NCI-H187 treated with DMSO at 0.1 percent for 48 hours (cell line): ENCODE measurements around the gene HSD17B3.
"Not testable (repeated sequence)": the region's sequence is repeated elsewhere in the genome, so short reads cannot be mapped to it uniquely, and the experiment has no call there.

Experiments
- DNase-seq: peaks from one replicate; lab custom pipeline; 2025; lab: John Stamatoyannopoulos, UW

Gene HSD17B3

DNA sequence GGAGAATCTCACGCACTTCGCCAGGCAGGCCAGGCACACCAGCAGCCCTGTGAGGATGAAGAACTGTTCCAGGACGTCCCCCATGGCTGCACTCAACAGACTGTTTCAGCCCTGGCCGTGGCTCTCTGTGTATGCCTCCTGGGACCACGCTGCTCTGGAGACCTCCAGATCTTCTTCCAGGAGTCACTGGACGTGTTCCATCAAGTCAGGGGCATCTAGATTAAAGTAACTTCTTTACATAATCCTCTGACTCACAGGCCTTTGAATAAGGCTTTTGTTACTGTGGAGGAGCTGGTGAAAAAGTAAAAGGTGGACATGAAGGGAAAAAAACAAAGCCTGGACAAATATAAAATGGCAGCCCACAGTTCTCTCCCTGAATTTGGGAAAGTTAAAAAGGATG lies at the start of gene HSD17B3:
Gene HSD17B3, minus strand, starts transcription at position 156 of the 400 bp plus-strand sequence. Its CDS starts 72 bp downstream, at position 84.
- no peak for DNase-seq

DNA sequence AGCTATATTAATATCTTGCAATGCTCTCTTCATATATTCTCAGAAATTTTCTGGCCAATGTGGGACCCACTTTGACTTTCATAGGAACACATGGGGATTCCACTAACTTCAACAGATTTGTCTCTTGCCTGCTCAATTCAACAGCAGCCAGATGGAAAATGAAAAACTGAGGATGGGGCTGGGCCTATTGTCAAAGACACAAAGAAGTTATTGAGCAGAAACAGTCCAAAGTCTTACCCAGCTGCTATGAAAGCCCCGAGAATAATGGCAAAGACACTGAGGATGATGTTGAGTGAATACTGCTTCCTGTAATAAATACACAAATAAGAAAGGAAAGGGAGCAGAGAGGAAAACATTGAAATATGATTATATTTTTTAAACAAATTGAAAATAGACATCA lies 48.9 kb upstream of the HSD17B3 start:
- DNase-seq = no peak

DNA sequence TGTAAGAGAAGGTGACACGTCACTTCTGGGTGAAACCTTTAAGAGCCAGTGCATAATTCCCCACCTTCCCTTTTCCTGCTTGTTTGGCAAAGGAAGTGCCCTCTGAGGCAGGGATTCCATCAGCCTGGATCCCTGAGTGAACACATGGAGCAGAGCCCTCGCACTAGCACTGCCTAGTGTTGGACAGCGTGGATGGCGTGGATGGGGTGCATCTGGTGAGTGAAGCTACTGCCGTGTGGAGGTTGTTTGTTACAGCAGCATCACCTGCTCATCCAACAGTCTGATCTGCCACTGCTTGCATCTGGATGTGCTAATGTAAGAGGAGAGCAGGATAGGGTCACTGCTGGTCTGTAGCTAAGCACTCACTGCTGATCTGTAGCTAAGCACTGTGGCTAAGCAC lies 46.3 kb upstream of the HSD17B3 start:
- no peak for DNase-seq

DNA sequence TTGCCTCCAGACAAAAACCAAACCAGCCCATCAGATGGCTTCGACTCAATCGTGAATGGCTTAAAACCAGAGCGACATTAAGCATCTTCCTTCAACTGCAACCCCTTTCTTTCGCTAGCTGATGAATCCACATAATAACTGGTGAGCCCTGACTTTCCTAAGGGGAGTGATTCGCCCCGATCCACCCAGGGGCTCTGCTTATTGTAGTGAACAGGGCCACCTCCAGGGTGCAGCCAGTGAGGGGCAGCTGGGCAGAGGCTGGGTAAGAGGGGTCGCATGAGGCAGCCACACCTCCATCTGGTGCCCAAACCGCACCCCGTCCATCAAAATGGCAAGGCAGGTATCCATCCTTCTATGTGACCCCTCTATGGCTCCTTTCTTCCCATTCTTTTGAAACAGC lies 43.6 kb upstream of the HSD17B3 start:
- no peak for DNase-seq

DNA sequence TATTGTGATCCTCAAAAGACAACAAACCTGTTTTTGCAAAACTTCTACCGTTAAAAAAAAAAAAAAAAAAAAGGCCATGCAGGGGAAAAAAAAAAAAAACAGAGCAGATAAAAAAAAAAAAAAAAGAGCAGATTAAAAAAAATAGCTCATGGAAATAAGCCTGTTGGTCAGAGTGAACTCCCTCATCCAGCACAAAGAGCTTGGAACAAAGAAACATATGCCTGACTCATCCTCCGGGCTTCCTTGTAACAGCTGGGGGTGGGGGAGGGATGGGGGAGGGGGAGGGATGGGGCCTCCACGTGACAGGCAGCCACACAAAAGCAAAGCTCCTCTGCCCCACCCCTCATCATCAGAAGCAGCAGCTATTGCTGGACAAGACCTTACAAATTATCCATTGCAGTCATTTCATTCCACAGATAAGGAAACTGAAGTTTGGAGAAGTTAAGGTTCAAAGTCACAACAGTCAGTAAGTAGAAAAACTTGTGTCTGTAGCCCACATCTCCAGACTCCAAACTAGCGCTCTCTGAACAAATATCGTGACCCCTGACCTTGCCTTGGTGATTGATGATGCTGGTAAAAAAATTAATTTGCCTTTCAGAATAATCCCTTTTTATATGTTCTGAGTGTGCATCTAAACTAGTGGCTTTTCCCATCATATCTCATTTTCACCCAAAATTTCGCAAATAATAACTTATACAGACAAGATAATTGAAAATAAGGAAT lies 42.6 kb upstream of the HSD17B3 start:
- no peak for DNase-seq

DNA sequence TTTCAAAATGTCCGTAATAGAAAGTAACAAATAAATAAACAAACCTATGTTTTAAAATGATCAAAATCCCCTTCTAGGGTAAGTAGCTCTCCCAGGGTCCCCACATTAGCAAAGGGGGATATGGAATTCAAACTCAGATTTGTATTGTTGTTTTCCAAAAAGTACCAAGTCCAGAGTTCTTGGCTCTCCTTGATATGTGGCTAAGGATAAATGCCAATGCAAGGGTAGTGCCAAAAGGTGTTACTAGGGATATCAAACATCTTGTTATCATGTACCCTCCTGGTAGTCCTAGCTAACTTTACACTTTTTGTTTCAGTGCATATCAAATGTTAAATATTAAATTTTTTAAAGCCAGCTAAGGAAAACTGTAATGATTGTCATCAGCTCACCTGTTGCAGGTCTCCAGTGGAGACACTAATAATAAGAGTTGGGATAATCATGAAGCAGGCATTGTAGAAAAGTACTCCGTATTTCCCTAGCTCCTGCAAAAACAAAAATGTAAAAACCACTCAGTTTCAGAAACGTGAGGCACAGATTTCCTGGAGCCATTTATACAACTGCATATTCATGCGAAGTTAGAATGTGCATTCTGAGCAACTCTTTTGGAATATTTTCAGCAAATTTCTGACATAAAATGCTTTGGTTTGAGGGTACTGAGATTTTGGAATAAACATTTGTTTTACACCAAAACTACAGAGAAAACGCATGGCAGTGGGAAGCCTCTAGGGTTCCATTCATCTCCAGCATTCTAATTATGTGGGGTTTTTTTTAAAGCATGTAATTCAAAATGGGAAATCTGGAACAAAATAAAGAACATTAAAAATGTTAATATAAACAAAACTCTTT lies 41.8 kb upstream of the HSD17B3 start:
- no peak for DNase-seq

DNA sequence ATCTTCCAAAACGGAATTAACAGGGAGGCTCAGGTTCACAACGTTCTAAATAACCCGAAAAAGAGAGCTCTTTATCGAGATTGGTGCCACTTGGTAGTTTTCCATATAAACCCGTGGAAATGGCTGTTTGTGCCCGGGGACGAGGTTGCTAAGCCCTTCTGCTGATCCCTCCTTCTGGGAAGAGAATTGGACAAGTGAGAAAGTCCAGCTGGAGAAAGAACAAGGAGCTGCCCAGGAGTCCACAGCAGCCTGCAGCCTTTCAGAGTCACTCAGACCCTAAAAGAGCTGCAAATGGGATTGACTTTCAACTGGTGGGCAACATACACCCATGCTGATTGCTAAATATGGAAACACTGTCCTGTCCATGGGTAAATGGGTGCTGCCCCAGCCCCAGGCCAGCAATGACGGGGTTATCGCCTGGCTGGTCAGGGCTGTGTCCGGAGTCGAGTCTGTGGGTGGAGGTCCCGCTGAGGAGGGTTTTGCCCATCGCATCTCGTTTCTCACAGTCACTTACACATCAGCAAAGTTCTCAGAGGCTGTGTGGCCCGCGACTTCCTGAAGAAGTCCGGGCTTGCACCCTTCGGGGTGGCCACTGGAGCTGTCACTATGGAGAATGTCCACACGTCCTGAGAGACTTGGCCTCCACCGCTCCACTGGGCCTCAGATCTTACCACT lies 40.7 kb upstream of the HSD17B3 start:
- DNase-seq = no peak

DNA sequence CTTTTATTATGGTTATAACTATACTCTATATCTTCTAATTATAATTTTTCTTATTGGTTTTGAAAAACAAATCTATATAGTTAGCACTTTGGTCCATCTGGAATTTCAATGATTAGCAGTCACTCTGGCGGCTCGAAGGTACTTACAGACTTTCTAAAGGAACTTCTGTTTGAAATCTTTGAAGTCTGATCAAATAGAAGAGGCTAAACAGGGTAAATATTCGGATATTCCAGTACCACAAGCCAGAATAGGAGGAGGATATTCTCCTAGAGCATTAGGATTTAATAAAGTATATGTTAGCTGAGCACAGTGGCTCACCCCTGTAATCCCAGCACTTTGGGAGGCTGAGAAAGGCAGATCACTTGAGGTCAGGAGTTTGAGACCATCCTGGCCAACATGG lies 38.7 kb upstream of the HSD17B3 start:
- no peak for DNase-seq

DNA sequence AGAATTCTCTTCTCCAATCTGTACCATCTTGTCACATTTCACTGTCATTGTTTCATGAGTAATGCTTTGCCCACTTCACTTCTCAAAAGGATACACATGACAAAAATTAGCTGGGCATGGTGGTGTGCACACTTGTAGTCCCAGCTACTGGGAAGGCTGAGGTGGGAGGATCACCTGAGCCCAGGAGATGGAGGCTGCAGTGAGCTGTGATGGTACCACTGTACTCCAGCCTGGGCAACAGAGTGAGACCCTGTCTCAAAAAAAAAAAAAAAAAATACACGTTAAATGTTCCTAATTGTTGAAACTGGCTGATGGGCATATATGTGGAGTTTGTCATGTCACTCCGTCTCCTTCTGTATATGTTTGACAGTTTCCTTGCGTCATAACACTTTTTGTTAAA lies 36.3 kb upstream of the HSD17B3 start:
- DNase-seq = no peak

DNA sequence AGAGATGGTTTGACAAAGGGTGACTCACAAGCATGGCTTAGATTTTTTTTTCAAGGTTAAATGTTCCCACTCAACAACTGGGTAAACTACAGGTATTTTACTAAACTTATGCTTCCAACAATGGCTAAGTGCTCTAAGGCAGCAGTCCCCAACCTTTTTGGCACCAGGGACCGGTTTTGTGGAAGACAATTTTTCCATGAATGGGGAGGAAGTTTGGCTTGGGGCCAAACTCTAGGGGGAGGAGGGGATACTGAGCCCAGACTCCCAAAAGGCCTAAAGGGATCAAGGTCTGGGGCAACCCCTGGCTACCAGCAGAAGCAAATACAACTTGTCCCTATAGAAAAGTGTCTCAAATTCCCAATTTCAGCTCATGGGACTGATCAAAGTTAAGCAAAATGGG lies 32.0 kb upstream of the HSD17B3 start:
- DNase-seq = no peak

DNA sequence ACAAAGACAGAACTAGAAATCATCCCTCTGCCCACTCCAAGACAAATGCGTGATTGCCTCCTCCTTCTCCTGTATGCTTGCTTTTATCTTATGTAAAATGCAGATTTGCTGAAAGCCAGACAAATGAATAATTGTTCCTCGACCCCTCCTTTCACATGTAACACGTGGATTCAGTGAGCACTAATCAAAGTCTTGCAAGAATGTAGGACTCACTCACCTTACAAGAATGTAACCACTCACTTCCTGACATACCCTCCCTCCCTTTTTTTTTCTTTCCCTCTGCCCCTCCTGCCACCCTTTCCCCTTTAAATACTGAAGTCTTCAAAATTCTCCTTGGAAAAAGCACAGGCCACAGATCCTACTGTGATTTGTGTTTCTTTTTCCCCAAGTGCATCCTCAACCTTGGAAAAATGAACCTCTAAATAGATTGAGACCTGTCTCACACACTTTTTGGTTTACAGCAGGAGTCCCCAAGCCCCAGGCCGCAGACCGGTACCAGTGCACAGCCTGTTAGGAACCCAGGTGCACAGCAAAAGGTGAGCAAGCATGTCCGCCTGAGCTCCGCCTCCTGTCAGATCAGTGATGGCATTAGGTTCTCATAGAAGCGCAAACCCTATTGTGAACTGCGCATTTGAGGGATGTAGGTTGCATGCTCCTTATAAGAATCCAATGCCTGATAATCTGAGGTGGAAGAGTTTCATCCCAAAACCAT lies 29.4 kb upstream of the HSD17B3 start:
- DNase-seq = no peak

DNA sequence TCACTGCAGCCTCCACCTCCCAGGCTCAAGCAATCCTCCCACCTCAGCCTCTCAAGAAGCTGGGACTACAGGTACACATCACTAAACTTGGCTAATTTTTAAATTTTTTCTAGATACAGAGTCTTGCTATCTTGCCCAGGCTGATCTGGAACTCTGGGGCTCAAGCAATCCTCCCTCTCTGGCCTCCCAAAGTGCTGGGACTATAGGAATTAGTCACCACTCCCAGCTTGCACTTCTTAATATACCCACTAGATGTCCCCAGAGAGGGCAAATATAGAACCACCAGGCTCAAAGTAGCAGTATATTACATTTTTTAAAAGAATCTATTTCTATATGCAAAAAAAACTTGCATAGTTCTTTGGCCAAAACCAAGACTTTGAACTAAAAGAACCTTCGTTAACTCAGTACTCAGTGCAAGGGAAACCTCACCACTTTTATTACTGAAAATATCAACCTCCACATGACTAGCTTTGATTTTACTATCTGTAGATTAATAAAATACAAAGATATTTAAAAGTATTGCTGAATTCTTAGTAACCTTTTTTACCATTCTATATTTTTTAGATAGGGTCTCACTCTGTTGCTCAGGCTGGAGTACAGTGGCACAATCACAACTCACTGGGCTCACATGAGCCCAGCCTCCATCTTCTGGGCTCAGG lies 25.8 kb upstream of the HSD17B3 start:
- DNase-seq = no peak

DNA sequence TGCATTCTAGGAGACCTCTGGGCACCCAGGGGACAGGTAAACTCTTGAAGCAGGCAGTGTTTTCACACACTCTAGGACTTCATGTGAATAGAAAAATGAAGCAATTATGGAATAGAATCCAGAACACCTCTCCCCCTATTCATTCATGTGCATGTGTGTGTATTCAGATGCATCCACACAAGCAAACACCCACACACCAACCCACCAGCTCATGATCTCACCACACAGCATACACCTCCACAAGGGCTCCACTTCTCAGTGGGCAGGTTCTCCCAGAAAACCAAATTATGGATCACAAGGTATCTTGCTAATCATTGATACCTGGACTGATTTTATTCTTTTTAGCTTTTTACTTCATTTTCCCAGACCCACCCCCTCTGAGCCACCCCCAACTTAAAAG lies 21.2 kb upstream of the HSD17B3 start:
- DNase-seq = no peak

DNA sequence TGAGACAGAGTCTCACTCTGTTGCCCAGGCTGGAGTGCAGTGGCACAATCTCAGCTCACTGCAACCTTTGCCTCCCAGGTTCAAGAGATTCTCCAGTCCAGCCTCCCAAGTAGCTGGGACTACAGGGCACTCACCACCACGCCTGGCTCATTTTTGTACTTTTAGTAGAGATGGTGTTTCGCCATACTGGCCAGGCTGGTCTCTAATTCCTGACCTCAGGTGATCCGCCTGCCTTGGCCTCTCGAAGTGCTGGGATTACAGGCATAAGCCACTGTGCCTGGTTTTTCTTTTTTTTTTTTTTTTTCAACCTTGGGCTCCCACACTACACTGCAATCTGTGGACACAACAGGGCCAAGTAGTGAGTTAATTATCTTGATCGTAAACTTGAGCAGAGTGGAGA lies 20.8 kb upstream of the HSD17B3 start:
- not testable (repeated sequence) for DNase-seq

DNA sequence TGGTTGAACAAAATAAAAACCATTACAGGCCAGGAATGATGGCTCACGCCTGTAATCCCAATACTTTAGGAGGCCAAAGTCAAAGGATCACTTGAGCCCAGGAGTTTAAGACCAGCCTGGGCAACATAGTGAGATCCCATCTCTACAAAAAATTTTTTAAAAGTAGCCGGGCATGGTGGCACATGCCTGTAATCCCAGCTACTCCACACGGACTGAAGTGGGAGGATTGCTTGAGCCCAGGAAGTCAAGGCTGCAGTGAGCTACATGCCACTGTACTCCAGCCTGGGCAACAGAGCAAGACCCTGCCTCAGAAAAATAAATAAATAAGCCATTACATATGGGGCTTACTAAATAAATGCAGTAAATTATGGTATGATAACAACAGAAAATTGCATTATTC lies 20.2 kb upstream of the HSD17B3 start:
- DNase-seq = not testable (repeated sequence)

DNA sequence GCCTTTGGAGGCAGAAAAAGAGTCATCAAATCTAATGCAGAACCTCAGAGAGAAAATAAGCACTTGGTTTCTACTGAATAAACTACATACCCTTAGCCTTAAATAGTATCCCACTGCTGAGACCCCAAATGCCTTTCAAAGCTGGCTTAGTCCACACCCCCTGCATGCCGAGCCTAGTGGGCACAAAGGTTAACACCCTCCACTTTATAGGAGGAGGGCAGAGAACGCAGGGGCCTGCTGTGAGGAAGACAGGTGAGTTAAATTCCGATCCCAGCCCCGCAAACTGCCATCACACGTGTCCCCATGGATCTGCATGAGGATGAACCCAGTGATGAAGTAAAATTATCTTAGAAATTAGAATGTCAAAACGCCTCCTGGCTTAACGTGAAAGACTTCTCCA lies 19.5 kb upstream of the HSD17B3 start:
- no peak for DNase-seq

DNA sequence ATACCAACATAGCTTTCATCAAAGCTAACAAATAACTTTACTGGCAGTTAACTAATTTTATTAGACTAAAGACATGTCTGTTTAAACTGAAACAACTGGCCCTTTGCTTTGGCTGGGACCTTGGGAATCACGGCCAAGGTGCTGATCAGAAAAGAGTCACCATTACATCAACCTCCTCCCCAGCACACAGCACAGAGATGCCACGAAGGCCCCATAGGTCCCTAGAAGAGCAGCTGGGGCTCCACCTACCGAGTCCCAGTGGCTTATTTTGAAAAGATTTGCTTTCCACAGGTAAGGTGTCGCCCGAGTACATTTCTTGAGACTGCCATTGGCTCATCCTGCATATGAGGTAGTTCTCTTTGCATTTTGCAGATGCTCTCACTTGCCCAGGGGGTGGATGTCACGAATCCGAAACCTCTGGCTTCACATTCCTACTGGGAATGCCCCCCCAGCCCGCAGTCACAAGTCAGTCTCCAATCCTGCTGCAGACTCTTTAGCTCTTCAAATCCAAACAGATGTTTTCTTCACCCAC lies 18.8 kb upstream of the HSD17B3 start:
- DNase-seq = no peak

DNA sequence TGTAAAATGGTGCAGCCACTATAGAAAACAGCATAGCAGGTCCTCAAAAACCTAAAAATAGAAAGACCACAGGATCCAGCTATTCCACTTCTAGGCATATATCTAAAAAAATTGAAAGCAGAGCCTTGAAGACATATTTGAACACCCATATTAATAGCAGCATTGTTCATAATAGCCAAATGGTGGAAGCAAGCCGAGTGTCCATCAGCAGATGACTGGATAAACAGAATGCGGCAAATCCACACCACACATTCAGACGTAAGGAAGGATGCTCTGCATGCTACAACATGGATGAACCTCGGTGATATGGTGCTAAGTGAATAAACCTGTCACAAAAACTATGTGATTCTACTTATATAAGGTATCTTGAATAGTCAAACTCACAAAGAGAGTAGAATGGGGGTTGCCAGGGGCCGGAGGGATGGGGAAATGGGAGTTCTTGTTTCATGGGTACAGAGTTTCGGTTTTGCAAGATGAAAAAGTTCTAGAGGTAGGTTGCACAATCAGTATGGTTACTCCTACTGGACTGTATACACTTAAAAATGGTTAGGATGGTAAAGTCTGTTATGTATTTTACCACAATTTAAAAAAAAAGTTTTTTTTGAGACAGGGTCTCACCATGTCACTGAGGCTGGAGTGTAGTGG lies 17.1 kb upstream of the HSD17B3 start:
- no peak for DNase-seq

DNA sequence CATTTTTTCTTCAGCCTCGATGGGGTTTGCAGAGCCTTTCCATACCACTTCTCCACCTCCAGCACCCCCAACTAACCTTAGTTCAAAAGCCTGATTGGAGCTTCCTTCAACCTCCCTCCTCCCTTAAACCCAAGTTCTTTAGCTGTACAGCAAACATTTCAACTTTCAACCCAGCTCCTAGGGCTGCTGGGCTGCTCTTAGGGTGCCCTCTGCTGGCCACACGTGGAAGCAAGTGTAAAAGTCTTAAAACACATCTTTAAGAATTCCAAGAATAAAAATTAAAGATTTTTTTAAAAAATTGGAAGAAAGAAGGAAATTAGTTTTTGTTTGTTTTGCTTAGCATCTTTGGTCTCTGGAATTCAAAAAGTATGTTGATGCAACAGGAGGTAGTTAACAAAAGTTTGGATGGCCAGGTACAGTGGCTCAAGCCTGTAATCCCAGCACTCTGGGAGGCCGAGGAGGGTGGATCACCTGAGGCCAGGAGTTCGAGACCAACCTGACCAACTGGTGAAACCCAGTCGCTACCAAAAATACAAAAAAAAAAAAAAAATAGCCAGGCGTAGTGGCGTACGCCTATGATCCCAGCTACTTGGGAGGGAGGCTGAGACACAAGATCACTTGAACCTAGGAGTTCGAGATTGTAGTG lies 15.5 kb upstream of the HSD17B3 start:
- DNase-seq = no peak

DNA sequence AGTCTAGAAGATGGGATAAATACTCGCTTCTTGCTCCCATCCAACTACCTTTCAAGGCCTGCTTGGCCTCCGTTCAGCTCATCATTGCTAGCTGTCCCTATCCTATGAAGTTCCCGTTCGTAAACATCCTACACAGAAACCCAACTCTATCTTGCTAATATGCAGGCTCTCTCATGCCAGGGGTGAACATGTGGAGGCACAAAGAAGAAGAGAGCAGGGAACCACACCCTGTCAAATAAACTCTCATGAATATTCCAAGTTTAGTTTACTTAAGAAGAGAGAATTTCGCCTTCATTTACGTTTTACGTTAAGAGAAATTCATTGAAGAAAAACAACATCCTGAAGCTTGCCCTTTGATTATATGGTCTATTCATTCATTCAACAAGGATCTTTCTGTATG lies 7.9 kb upstream of the HSD17B3 start:
- DNase-seq = no peak
